Stomach (tissue), 4 donors: ENCODE measurements around the gene SLC7A9.

ENCODE experiments used
- POLR2A ChIP-seq, 4 donors: fragments of 450-650 bp; IDR thresholded peaks; one replicate each; pipeline ENCODE4 v1.6.1; 2016; ENCODE audit warnings: antibody characterized with exemption in 4 of 4, control low read depth in 2 of 4, mild to moderate bottlenecking in 1 of 4, moderate library complexity in 1 of 4
- POLR2AphosphoS5 ChIP-seq, 3 donors: sonication (generic); formaldehyde crosslinking; IDR thresholded peaks; one replicate each; pipeline ENCODE4 v1.6.1; 2016; ENCODE audit warnings: antibody characterized with exemption in 3 of 3

DNA sequence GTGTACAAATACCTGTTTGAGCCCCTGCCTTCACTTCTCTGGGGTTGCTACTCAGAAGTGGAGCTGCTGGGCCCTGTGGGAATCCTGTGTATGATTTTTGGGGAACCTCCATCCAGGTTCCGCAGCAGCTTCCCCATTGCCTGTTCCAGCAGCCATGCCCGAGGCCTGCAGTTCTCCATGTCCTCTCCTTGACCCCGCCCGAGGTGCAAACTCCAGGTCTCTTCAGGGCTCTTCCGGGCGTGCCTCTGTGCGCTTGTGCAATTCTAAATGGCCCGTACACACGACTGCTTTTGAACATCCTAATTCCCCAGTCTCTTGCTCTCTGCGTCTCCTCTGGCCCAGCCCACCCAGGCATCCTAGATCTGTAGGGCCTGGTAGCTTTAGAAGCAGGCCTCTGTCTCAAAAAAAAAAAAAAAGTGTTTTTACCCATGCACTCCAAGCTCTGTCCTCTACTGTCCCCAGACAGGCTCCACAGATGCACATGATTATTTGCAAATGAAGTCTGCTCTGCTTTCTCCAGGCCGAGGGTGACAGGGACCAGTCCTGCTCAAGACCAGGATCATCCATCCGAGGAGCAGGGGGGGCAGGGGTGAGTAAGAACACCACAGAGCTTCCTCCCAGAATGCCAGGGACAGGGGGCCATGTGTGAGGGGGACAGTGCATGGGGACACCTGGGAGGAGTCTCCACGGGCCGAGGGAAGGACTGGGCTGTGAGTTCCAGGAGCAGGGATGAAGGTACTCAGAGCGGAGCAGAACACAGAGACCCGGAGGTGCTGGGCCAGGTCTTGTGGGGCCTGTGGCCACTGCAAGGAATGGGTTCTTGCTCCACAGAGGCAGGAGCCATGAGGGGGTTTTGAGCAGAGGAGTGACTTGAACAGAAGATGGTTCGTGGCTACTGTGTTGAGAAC lies 51.7 kb downstream of the SLC7A9 start:
- TF ChIP-seq POLR2AphosphoS5 (IDR thresholded peaks at IDR 0.05) (no peak), POLR2A (IDR thresholded peaks at IDR 0.05) (no peak)
